ENCODE results near the gene PI4KA. TPM values are rescaled to one million over a fixed set of nuclear protein-coding genes. Genes with fewer than 3 reads are reported as not detected.
"Not testable (repeated sequence)": the region's sequence is repeated elsewhere in the genome, so short reads cannot be mapped to it uniquely, and the experiment has no call there.

The PI4KA gene
- total and polyA plus RNA-seq, 2 donors: 37.1 to 50.9 TPM

- no peak overlapping the region for H3K27ac ChIP-seq (ENCODE audit: low read depth)
- no peak overlapping the region for H3K4me3 ChIP-seq (ENCODE audit: low read depth, low read length)
- H3K4me1 ChIP-seq (ENCODE audit: insufficient read depth): no peaks in the 10 kb centered on the region
- no peak for DNase-seq (ENCODE audit: extremely low spot score)
- H3K36me3 ChIP-seq (ENCODE audit: insufficient read depth): no peaks in the 10 kb centered on the region
- 82% methylated on average over 7 of the region's 7 CpGs for WGBS
Measured at GRCh38 chr22:20663941-20664593, 194.5 kb downstream of the PI4KA start.

- no peaks in the 10 kb centered on the region for H3K36me3 ChIP-seq (ENCODE audit: insufficient read depth)
- H3K4me1 ChIP-seq (ENCODE audit: insufficient read depth): no peaks in the 10 kb centered on the region
- no peak overlapping the region for H3K4me3 ChIP-seq (ENCODE audit: low read depth, low read length)
- no peak overlapping the region for H3K27ac ChIP-seq (ENCODE audit: low read depth)
- 99% methylated on average over 1 of the region's 1 CpG for WGBS
- DNase-seq (ENCODE audit: extremely low spot score): no peak
Measured at GRCh38 chr22:20663137-20663828, 195.3 kb downstream of the PI4KA start.

DNA sequence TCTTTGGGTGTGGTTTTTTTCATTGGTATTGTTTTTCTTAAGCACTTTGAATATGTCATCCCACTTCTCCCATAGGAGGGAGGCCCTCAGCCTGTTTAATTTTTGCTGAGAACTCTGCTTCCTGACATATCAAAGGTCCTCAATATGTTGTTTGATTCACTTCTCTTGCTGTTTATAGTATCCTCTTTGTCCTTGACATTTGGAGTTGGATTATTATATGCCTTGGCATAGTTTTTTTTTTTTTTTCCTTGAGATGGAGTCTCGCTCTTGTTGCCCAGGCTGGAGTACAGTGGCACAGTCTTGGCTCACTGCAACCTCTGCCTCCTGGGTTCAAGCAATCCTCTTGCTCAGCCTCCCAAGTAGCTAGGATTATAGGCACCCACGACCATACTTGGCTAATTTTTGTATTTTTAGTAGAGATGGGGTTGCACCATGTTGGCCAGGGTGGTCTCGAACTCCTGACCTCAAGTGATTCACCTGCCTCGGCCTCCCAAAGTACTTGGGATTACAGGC, 196.0 kb downstream of the PI4KA start:
- DNase-seq (ENCODE audit: extremely low spot score); H3K4me3 ChIP-seq (ENCODE audit: low read depth, low read length); H3K4me1 ChIP-seq (ENCODE audit: insufficient read depth); H3K27ac ChIP-seq (ENCODE audit: low read depth); H3K36me3 ChIP-seq (ENCODE audit: insufficient read depth): not testable (repeated sequence)
- WGBS: 71% methylated on average over 4 of the region's 4 CpGs

- WGBS: 96% methylated on average over 1 of the region's 1 CpG
- no peak for DNase-seq (ENCODE audit: extremely low spot score)
Measured at GRCh38 chr22:20661473-20661872, 197.1 kb downstream of the PI4KA start.

GRCh38 chr22:20660441-20661054, 198.1 kb downstream of the PI4KA start:
- H3K36me3 ChIP-seq (ENCODE audit: insufficient read depth): no peaks in the 10 kb centered on the region
- no peak for DNase-seq (ENCODE audit: extremely low spot score)
- H3K4me3 ChIP-seq (ENCODE audit: low read depth, low read length): no peak overlapping the region
- no peak overlapping the region for H3K27ac ChIP-seq (ENCODE audit: low read depth)
- 83% methylated on average over 6 of the region's 6 CpGs for WGBS
- no peaks in the 10 kb centered on the region for H3K4me1 ChIP-seq (ENCODE audit: insufficient read depth)

More at GRCh38 chr22:20661473-20661872, 197.1 kb downstream of the PI4KA start:
- H3K4me3 ChIP-seq (ENCODE audit: low read depth, low read length): no peak overlapping the region
- H3K36me3 ChIP-seq (ENCODE audit: insufficient read depth): no peaks in the 10 kb centered on the region
- H3K4me1 ChIP-seq (ENCODE audit: insufficient read depth): no peaks in the 10 kb centered on the region
- H3K27ac ChIP-seq (ENCODE audit: low read depth): no peak overlapping the region

- DNase-seq (ENCODE audit: extremely low spot score): no peak
- H3K36me3 ChIP-seq (ENCODE audit: insufficient read depth): no peaks in the 10 kb centered on the region
- no peak overlapping the region for H3K27ac ChIP-seq (ENCODE audit: low read depth)
- H3K4me3 ChIP-seq (ENCODE audit: low read depth, low read length): no peak overlapping the region
- WGBS: 82% methylated on average over 2 of the region's 2 CpGs
- H3K4me1 ChIP-seq (ENCODE audit: insufficient read depth): no peaks in the 10 kb centered on the region
Measured at GRCh38 chr22:20659920-20660319, 198.7 kb downstream of the PI4KA start.

GRCh38 chr22:20659258-20659657, 199.4 kb downstream of the PI4KA start:
- no peaks in the 10 kb centered on the region for H3K4me1 ChIP-seq (ENCODE audit: insufficient read depth)
- no peaks in the 10 kb centered on the region for H3K36me3 ChIP-seq (ENCODE audit: insufficient read depth)
- no peak for DNase-seq (ENCODE audit: extremely low spot score)
- WGBS: 64% methylated on average over 1 of the region's 1 CpG
- no peak overlapping the region for H3K4me3 ChIP-seq (ENCODE audit: low read depth, low read length)
- no peak overlapping the region for H3K27ac ChIP-seq (ENCODE audit: low read depth)

DNA sequence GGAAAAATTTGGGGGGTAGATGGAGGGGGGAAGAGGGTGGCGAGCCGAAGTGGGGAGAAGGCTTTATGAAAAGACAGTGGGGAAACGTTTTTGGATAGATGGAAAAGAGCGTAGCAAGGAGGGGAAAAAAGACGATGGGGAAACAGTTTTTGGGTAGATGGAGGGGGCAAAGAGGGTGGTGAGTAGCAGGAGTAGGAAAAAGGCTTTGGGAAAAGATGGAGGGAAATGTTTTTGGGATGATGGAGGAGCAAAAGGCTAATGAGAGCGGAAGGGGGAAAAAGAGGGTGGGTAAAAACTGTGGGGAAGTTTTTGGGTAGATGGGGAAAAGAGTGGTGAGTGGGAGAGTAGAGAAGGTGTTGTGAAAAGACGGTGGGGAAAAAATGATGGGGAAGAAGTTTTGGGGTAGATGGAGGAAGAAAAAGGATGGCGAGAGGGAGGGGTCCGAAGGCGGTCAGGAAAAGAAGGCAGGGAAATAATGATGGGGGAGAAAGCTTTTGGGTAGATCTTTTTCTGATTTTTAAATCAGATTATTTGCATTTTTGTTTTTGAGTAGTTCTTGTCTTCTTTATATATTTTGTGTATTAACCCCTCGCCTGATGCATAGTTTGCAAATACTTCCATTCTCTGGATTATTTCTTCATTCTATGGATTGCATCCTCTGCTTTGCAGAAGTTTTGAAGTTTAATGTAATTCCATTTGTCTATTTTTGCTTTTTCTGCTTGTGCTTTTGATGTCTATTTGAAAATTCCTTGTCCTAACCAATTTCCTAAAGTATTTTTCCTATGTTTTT, 200.0 kb downstream of the PI4KA start:
- 84% methylated on average over 11 of the region's 11 CpGs for WGBS
- H3K4me1 ChIP-seq (ENCODE audit: insufficient read depth): no peaks in the 10 kb centered on the region
- no peak overlapping the region for H3K27ac ChIP-seq (ENCODE audit: low read depth)
- no peak for DNase-seq (ENCODE audit: extremely low spot score)
- no peak overlapping the region for H3K4me3 ChIP-seq (ENCODE audit: low read depth, low read length)
- H3K36me3 ChIP-seq (ENCODE audit: insufficient read depth): no peaks in the 10 kb centered on the region

GRCh38 chr22:20657963-20658362, 200.6 kb downstream of the PI4KA start:
- Histone ChIP-seq H3K27ac (ENCODE audit: low read depth) (no peak overlapping the region), H3K36me3 (ENCODE audit: insufficient read depth) (no peaks in the 10 kb centered on the region), H3K4me1 (ENCODE audit: insufficient read depth) (no peaks in the 10 kb centered on the region), H3K4me3 (ENCODE audit: low read depth, low read length) (no peak overlapping the region)
- WGBS: 71% methylated on average over 5 of the region's 5 CpGs
- DNase-seq (ENCODE audit: extremely low spot score): no peak

Other genes starting within 250 kb of the PI4KA start
- gene SERPIND1, start 84.7 kb downstream of the PI4KA start, total RNA-seq: 0.16 TPM
- 1.2 TPM for gene SERPIND1, start 84.7 kb downstream of the PI4KA start, polyA plus RNA-seq
- 7.9 TPM for gene SNAP29, start 196 bp upstream of the PI4KA start, total RNA-seq
- gene SNAP29, start 196 bp upstream of the PI4KA start, polyA plus RNA-seq: 22.0 TPM
- 41.8 TPM for gene CRKL, start 58.6 kb upstream of the PI4KA start, total RNA-seq
- 34.8 TPM for gene CRKL, start 58.6 kb upstream of the PI4KA start, polyA plus RNA-seq
- gene AIFM3, start 108.4 kb upstream of the PI4KA start, total RNA-seq: 0.53 TPM
- 2.8 TPM for gene AIFM3, start 108.4 kb upstream of the PI4KA start, polyA plus RNA-seq
- 42.8 TPM for gene LZTR1, start 123.5 kb upstream of the PI4KA start, total RNA-seq
- 48.1 TPM for gene LZTR1, start 123.5 kb upstream of the PI4KA start, polyA plus RNA-seq
- gene THAP7, start 143.3 kb upstream of the PI4KA start, total RNA-seq: 17.3 TPM
- gene THAP7, start 143.3 kb upstream of the PI4KA start, polyA plus RNA-seq: 55.0 TPM
- 0.74 TPM for gene P2RX6, start 156.4 kb upstream of the PI4KA start, total RNA-seq
- gene P2RX6, start 156.4 kb upstream of the PI4KA start, polyA plus RNA-seq: 0.96 TPM
- gene SLC7A4, start 173.8 kb upstream of the PI4KA start, total RNA-seq: 0.42 TPM
- 1.2 TPM for gene SLC7A4, start 173.8 kb upstream of the PI4KA start, polyA plus RNA-seq
- gene LRRC74B, start 187.1 kb upstream of the PI4KA start, total RNA-seq: not detected
- gene LRRC74B, start 187.1 kb upstream of the PI4KA start, polyA plus RNA-seq: not detected

Data from urinary bladder (tissue), 4 donors.